C4-2B (cell line): ENCODE measurements around the gene ADD3.

Experiments
- H3K27ac ChIP-seq: fragments of 450-650 bp; 2 replicates; pipeline ENCODE4 v1.5.1; 2017
- ZFX ChIP-seq: fragments of 450-650 bp; IDR thresholded peaks from 2 replicates; pipeline ENCODE4 v1.6.1; 2017
- TF ChIP-seq, protein P1 (sequence below): fragments of 450-650 bp; conservative IDR thresholded peaks from 2 replicates; pipeline ENCODE4 v1.5.1; 2017; ENCODE audit warnings: mild to moderate bottlenecking

Gene ADD3

DNA sequence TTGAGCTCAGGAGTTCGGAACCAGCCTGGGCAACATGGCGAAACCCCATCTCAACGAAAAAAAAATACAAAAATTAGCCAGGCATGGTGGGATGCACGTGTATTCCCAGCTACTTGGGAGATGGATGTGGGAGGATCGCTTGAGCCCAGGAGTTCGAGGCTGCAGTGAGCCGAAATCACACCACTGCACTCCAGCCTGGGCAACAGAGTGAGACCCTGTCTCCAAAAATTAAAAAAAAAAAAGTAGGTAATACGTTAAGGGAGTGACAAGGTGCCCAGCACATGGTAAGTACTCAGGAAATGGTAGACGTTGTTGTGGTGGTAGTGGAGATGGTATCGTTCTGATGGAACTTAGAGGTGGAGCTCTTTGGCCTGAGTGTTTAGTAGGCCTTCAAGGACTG lies 43.5 kb upstream of the ADD3 start:
- H3K27ac ChIP-seq: no peak overlapping the region
- TF ChIP-seq, protein P1, sequence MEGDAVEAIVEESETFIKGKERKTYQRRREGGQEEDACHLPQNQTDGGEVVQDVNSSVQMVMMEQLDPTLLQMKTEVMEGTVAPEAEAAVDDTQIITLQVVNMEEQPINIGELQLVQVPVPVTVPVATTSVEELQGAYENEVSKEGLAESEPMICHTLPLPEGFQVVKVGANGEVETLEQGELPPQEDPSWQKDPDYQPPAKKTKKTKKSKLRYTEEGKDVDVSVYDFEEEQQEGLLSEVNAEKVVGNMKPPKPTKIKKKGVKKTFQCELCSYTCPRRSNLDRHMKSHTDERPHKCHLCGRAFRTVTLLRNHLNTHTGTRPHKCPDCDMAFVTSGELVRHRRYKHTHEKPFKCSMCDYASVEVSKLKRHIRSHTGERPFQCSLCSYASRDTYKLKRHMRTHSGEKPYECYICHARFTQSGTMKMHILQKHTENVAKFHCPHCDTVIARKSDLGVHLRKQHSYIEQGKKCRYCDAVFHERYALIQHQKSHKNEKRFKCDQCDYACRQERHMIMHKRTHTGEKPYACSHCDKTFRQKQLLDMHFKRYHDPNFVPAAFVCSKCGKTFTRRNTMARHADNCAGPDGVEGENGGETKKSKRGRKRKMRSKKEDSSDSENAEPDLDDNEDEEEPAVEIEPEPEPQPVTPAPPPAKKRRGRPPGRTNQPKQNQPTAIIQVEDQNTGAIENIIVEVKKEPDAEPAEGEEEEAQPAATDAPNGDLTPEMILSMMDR: no peak
- no peak for TF ChIP-seq ZFX

DNA sequence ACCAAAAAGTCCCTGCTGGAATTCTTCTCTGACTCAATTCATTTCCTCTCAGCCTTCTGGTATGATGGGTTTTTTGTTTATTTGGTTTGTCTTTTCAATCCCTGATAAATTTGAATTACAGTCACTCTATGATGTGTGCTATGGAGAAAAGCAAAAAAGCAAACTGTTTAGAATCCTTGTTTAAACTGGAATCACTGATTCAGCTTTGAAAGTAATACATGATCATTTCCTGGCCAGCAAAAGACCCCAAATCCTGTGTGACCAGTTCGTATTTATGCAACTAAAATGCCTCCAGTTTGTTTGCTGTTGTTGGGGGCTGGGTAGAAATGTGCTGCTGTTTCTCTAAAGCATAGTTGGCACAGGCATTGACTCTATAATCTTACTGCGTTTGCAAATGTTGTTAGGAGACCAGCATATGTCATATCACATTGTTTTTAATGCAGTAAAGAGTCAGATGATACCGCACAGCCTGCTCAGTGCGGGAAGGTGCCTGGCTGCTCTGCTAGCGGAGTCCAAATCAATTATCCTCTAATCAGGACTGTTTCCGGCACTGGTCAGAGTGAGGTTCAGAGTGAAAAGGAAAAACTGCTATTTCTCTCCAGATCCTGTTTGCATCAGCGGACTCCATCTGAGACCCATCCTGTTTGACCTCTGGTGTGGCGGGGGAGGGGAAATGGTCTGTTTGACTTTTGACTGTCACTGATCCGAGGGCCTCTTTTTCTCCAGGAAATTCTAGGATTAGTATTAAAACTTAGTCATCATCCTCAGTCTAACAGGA lies 40.6 kb upstream of the ADD3 start:
- H3K27ac ChIP-seq: peak overlapping the region; percentile 40
- no peak for TF ChIP-seq ZFX
- TF ChIP-seq, protein P1: no peak

DNA sequence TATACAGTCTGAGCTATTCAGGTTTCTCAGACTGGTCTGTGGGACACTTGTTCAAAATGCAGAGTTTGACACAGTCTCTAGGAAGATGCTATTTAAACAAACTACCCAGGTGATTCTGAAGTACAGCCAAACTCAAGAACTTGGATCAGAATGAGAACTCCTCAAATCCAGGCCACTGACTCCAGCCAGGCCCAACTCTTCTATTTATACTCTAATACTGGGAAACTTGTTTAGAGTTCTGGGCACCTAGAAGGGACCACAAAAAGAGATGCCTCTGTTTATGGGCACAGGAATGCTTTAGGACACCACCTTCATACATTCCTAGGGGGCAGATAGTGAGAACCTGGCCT lies 40.1 kb upstream of the ADD3 start:
- no peak for TF ChIP-seq ZFX
- TF ChIP-seq, protein P1: no peak
- H3K27ac ChIP-seq: peak overlapping the region; percentile 40

DNA sequence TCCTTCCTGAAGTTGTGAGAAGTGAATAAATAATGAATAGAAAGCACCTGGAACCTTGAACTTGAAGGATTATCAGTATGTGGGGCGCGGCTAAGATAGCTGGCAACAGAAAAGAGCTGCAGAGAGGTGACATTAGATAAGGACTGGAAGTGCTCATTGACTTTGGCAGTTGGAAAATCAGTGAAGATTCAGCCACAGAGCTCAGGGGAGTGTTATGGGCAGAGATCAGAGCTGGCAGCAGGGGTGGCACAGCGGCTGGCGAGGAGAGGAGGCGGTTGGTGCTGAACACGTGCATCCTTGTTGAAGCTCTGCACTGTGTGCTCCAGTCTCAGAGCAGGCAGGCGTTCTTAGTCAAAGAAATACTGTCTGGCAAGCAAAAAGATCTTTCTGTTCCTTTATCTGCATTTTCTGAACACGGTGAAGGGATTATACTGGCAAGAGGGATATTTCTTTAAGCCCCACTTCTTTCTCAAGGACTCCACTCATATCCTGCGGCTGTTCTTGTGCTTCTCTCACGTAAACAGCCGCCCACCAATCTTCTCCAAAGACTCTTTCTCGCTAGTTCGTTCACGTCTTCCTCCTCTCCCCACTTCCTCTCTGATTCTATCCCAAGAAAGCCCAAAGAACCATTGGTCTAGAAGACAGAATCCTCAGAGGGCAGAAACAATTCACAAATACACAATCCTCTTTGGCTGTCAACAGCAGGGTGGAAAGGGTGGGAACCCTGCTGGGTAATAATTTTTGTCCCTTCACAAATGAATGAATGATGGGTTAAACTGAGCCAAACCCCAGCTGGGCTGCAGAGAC lies 38.6 kb upstream of the ADD3 start:
- TF ChIP-seq, protein P1: no peak
- no peak for TF ChIP-seq ZFX
- H3K27ac ChIP-seq: no peak overlapping the region

DNA sequence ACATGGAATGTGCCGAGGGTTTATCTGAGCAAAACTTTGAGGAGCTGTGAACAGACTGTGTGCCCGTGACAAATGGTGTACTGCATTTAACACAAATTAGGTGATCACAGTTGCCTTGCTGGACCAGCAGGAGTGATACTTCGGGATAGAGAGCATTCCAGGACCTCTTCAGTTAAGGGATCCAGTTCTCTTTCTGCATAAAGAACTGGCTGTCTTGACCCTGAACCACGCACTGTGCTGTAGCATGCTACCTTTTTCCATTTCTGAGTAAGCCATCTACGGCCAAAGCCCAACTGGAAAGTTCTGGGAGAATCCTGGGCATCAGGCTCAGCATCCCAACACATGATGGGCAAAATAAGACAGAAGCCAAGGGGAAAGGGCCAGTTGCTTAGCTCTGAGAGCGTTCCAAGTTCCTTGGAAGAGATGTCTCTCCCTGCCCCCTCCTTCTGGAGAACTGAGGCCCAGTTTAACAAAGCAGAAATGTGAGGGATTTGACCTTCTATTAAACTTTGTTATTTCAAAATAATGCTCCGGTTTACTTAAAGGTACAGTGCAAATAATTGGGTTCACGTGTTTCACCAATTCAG lies 37.9 kb upstream of the ADD3 start:
- H3K27ac ChIP-seq: no peak overlapping the region
- TF ChIP-seq ZFX: no peak
- TF ChIP-seq, protein P1: no peak

DNA sequence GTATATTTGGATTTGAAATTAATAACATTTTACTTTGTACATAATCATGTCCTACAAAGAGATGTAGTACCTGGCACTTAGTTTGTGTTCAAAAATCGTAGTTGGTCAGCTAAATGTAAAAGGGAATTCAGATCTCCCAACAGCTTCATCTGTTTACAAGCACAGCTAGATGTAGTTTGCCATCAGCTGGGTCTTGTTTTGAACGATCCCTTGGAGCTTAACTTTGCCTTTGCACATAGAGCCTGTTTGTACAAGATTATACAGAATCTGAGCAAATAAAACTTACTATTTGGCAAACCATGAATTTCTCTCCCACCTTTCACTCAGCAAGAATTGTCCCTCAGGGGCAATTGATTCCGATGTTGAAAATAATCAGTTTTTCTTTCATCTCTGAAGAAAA lies 36.1 kb upstream of the ADD3 start:
- no peak overlapping the region for H3K27ac ChIP-seq
- TF ChIP-seq, protein P1: no peak
- TF ChIP-seq ZFX: no peak
